HepG2 (cell line): ENCODE measurements around the gene MAP3K14. TPM values are rescaled to one million over a fixed set of nuclear protein-coding genes. Genes with fewer than 3 reads are reported as not detected.

Experiments
- HMG20B ChIP-seq: conservative IDR thresholded peaks from 2 replicates; pipeline ENCODE4 v1.6.1; 2016; ENCODE audit warnings: missing genetic modification reagents, missing compliant biosample characterization
- MAZ ChIP-seq, 2 experiments: sonication (generic) in 1 of 2; formaldehyde crosslinking in 1 of 2; IDR thresholded peaks; 2 replicates each; pipeline versions ENCODE4 v1.5.0 to v1.6.1; 2012 to 2020; ENCODE audit warnings: low read depth in 2 of 2, mild to moderate bottlenecking in 2 of 2, borderline replicate concordance in 1 of 2, improper control_type of control experiment in 1 of 2, low read length in 1 of 2, missing genetic modification reagents in 1 of 2, moderate library complexity in 1 of 2
- MED8 ChIP-seq: sonication (generic); formaldehyde crosslinking; IDR thresholded peaks from 2 replicates; pipeline ENCODE4 v1.8.1; 2023; ENCODE audit warnings: mild to moderate bottlenecking, missing genetic modification reagents; ENCODE audit not compliant: insufficient replicate concordance
- NCOR1 ChIP-seq: fragments of 200-600 bp; sonication (generic); IDR thresholded peaks from 2 replicates; pipeline ENCODE4 v1.7.0; 2017; ENCODE audit warnings: antibody characterized with exemption, low read length, borderline replicate concordance
- PCBP1 ChIP-seq: fragments of 200-400 bp; formaldehyde crosslinking; IDR thresholded peaks from 2 replicates; pipeline ENCODE4 v1.6.1; 2017; ENCODE audit warnings: mild to moderate bottlenecking, low read depth, low read length, borderline replicate concordance
- SMYD3 ChIP-seq: sonication (generic); formaldehyde crosslinking; IDR thresholded peaks from 2 replicates; pipeline ENCODE4 v1.8.1; 2023; ENCODE audit warnings: mild to moderate bottlenecking, missing genetic modification reagents
- SOX13 ChIP-seq, 3 experiments: fragments of 450-650 bp in 1 of 3; sonication (generic) in 1 of 3; formaldehyde crosslinking in 1 of 3; IDR thresholded peaks in 2 of 3; conservative IDR thresholded peaks in 1 of 3; 2 replicates each; pipeline versions ENCODE4 v1.5.0 to v1.6.1; 2016 to 2020; ENCODE audit warnings: antibody characterized with exemption in 1 of 3, mild to moderate bottlenecking in 1 of 3, missing compliant biosample characterization in 1 of 3, missing genetic modification reagents in 1 of 3, moderate library complexity in 1 of 3
- ZFP62 ChIP-seq: sonication (generic); formaldehyde crosslinking; IDR thresholded peaks from 2 replicates; pipeline ENCODE4 v1.4.0; 2020; ENCODE audit warnings: missing genetic modification reagents
- ZNF30 ChIP-seq: sonication (generic); formaldehyde crosslinking; IDR thresholded peaks from 2 replicates; pipeline ENCODE4 v1.5.0; 2020; ENCODE audit warnings: mild to moderate bottlenecking, missing genetic modification reagents
- ZNF672 ChIP-seq: sonication (generic); formaldehyde crosslinking; IDR thresholded peaks from 2 replicates; pipeline ENCODE4 v1.8.1; 2022; ENCODE audit warnings: missing genetic modification reagents
- ZNF790 ChIP-seq: sonication (generic); formaldehyde crosslinking; IDR thresholded peaks from 2 replicates; pipeline ENCODE4 v1.8.0; 2022; ENCODE audit warnings: missing genetic modification reagents, mild to moderate bottlenecking, borderline replicate concordance
- polyA plus RNA-seq, 8 experiments: library from polyadenylated mRNA; depleted of rRNA in 3 of 8; stranded (reverse) in 7 of 8; unstranded in 1 of 8; fragments of >200 nt; fragmentation: Illumina TruSeq in 4 of 8; extraction: Trizol in 4 of 8; gene quantifications; 2 replicates each; pipeline versions ENCODE4 v1.2.1 to v1.2.3, GENCODE V29; 2011 to 2016; ENCODE audit warnings: low read depth in 4 of 8, missing spikeins in 1 of 8, mixed read lengths in 1 of 8; ENCODE audit not compliant: insufficient read depth in 1 of 8
- total RNA-seq, 5 experiments: library from RNA; depleted of rRNA; stranded (reverse); fragments of >200 nt; fragmentation: Illumina TruSeq; extraction: Trizol; gene quantifications; 2 replicates each; pipeline ENCODE4 v1.2.3, GENCODE V29; 2016; ENCODE audit warnings: low read depth in 1 of 5
- TF ChIP-seq, protein P1 (sequence below): sonication (generic); formaldehyde crosslinking; IDR thresholded peaks from 2 replicates; pipeline ENCODE4 v1.4.0; 2020; ENCODE audit warnings: mild to moderate bottlenecking, missing genetic modification reagents
- TF ChIP-seq, protein P2 (sequence below): sonication (generic); formaldehyde crosslinking; conservative IDR thresholded peaks from 2 replicates; pipeline ENCODE4 v1.8.0; 2022; ENCODE audit warnings: missing genetic modification reagents
- TF ChIP-seq, protein P3 (sequence below): sonication (generic); formaldehyde crosslinking; IDR thresholded peaks from 2 replicates; pipeline ENCODE4 v1.5.0; 2020; ENCODE audit warnings: missing genetic modification reagents

The MAP3K14 gene
- total and polyA plus RNA-seq, 2 of the 13 experiments (the other 11 are each of a cell fraction or from before 2014, with no cell fraction given): 2.6 TPM

DNA sequence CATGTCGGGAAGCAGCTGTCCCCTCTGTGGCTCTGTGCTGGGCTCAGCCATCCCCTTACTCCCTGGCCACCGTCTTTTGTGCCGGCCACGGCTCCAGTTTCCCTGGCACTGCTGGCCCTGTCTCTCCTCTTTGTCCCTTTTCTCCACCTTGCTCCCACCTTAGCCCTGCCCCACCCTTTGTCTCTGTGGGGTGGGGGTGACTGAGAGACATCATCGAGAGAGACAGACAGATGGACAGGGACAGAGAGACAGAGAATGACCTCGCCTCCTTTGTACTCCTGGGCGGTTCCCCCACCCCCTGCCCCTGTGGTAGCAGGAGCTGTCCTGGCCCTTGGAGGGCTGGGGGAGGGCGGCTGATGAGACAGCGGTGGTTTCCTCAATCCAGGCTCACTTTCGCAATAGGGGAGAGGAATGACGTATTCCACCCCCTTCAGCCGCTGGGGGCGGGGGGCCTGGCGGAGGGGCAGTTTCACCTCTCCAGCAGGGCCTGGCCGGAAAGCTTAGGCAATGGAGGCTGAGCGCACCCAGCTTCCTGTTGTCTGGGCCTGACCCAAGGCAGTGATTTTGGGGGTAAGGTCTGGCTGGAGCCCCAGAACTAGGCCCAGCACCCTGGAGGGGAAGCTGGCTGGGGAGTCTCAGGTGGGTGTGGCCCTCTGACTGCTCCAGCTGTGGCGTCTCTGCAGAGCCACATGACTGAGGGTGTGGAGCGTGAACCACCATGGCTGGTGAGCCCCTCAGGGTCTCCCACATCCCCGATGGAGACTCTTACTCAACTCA, 87.9 kb downstream of the MAP3K14 start (continued):
- TF ChIP-seq, protein P1, sequence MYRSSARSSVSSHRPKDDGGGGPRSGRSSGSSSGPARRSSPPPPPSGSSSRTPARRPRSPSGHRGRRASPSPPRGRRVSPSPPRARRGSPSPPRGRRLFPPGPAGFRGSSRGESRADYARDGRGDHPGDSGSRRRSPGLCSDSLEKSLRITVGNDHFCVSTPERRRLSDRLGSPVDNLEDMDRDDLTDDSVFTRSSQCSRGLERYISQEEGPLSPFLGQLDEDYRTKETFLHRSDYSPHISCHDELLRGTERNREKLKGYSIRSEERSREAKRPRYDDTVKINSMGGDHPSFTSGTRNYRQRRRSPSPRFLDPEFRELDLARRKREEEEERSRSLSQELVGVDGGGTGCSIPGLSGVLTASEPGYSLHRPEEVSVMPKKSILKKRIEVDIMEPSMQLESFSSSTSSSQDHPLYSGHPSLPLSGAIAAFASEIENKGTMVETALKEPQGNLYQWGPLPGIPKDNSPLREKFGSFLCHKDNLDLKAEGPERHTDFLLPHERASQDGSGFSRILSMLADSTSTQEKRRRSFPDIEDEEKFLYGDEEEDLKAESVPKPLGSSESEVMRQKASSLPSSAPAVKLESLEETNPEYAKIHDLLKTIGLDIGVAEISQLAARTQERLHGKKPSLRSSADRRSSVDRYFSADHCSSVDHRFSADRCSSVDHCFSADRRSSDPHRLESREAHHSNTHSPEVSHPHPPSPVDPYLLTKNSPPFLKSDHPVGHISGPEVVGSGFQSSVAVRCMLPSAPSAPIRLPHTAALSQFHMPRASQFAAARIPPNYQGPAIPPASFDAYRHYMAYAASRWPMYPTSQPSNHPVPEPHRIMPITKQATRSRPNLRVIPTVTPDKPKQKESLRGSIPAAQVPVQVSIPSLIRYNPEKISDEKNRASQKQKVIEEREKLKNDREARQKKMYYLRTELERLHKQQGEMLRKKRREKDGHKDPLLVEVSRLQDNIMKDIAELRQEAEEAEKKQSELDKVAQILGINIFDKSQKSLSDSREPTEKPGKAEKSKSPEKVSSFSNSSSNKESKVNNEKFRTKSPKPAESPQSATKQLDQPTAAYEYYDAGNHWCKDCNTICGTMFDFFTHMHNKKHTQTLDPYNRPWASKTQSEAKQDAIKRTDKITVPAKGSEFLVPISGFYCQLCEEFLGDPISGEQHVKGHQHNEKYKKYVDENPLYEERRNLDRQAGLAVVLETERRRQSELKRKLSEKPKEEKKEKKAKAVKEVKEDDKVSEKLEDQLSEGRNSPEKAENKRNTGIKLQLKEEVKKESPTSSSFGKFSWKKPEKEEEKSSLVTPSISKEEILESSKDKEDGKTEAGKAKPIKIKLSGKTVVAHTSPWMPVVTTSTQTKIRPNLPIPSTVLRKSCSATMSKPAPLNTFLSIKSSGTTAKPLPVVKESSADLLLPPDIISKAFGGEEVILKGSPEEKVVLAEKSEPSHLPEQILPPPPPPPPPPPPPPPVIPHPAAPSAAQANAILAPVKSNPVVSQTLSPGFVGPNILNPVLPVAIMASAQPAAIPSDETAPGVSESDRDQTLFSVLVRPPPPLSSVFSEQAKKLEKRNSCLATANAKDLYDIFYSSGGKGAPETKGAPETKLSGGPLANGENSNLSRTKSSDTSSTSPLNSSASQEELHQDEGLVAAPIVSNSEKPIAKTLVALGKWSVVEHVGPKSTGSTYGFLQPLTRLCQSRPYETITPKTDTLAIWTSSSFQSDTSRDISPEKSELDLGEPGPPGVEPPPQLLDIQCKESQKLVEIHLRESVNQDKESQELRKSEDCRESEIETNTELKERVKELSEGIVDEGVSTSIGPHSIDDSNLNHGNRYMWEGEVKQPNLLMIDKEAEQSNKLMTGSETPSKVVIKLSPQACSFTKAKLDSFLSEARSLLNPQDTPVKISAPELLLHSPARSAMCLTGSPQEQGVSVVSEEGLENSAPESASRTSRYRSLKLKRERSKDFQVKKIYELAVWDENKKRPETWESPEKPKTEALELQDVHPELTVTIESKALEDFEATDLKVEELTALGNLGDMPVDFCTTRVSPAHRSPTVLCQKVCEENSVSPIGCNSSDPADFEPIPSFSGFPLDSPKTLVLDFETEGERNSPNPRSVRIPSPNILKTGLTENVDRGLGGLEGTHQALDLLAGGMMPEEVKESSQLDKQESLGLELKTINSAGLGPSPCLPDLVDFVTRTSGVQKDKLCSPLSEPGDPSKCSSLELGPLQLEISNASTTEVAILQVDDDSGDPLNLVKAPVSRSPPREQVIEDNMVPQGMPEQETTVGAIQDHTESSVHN (CRISPR knock-in tag): no peak
- 0 out of 2 replicates have a peak, but pooled peaks have one; percentile 54 for TF ChIP-seq PCBP1
- peak; percentile 64; the same call in 1 of the 2 replicates for TF ChIP-seq MAZ (IDR thresholded peaks at IDR 0.05; ENCODE audit: borderline replicate concordance, low read depth, low read length)
- peak; percentile 67; the same call in 1 of the 2 replicates for TF ChIP-seq MAZ (CRISPR knock-in tag; IDR thresholded peaks at IDR 0.05; ENCODE audit: low read depth)
- TF ChIP-seq SOX13 (IDR thresholded peaks at IDR 0.05): no peak
- TF ChIP-seq SOX13 (CRISPR knock-in tag; conservative IDR thresholded peaks at IDR 0.05 in 1 of 2, IDR thresholded peaks at IDR 0.05 in 1 of 2): 0 out of 4 replicates have a peak, but pooled peaks of 1 of the 2 experiments have one; percentile 5
- no peak for TF ChIP-seq ZNF672 (CRISPR knock-in tag)
- TF ChIP-seq, protein P2, sequence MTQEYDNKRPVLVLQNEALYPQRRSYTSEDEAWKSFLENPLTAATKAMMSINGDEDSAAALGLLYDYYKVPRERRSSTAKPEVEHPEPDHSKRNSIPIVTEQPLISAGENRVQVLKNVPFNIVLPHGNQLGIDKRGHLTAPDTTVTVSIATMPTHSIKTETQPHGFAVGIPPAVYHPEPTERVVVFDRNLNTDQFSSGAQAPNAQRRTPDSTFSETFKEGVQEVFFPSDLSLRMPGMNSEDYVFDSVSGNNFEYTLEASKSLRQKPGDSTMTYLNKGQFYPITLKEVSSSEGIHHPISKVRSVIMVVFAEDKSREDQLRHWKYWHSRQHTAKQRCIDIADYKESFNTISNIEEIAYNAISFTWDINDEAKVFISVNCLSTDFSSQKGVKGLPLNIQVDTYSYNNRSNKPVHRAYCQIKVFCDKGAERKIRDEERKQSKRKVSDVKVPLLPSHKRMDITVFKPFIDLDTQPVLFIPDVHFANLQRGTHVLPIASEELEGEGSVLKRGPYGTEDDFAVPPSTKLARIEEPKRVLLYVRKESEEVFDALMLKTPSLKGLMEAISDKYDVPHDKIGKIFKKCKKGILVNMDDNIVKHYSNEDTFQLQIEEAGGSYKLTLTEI (CRISPR knock-in tag): no peak
- TF ChIP-seq MED8 (CRISPR knock-in tag): no peak
- no peak for TF ChIP-seq ZNF790 (CRISPR knock-in tag)
- no peak for TF ChIP-seq ZFP62 (CRISPR knock-in tag)
- no peak for TF ChIP-seq SMYD3
- no peak for TF ChIP-seq NCOR1
- TF ChIP-seq, protein P3, sequence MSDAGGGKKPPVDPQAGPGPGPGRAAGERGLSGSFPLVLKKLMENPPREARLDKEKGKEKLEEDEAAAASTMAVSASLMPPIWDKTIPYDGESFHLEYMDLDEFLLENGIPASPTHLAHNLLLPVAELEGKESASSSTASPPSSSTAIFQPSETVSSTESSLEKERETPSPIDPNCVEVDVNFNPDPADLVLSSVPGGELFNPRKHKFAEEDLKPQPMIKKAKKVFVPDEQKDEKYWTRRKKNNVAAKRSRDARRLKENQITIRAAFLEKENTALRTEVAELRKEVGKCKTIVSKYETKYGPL (CRISPR knock-in tag): no peak
- TF ChIP-seq ZNF30 (CRISPR knock-in tag): no peak
- 0 out of 2 replicates have a peak, but pooled peaks have one; percentile 13 for TF ChIP-seq HMG20B (CRISPR knock-in tag)
